Chondrocyte (in vitro differentiated cells): ENCODE results near the gene ZNF552. TPM values are rescaled to one million over a fixed set of nuclear protein-coding genes. Genes with fewer than 3 reads are reported as not detected.
"Not testable (repeated sequence)": the region's sequence is repeated elsewhere in the genome, so short reads cannot be mapped to it uniquely, and the experiment has no call there.

Source experiments
- DNase-seq: peaks from one replicate; pipeline ENCODE4 v3.0.0; 2021; ENCODE audit warnings: mixed read lengths, low spot score
- H3K27ac Mint-ChIP-seq: one replicate; pipeline ENCODE4 v1.8.0; 2021; ENCODE audit warnings: mild to moderate bottlenecking, moderate library complexity, mixed read lengths; ENCODE audit not compliant: unreplicated experiment
- H3K27me3 Mint-ChIP-seq: 2 replicates; pipeline ENCODE4 v1.8.0; 2021; ENCODE audit warnings: low read depth, mixed read lengths
- H3K36me3 Mint-ChIP-seq: 2 replicates; pipeline ENCODE4 v1.8.0; 2021; ENCODE audit warnings: low read depth, mixed read lengths
- H3K4me1 Mint-ChIP-seq: 2 replicates; pipeline ENCODE4 v1.8.0; 2021; ENCODE audit warnings: low read depth, mild to moderate bottlenecking, mixed read lengths
- H3K4me3 Mint-ChIP-seq: one replicate; pipeline ENCODE4 v1.8.0; 2021; ENCODE audit warnings: mild to moderate bottlenecking, moderate library complexity, mixed read lengths; ENCODE audit not compliant: unreplicated experiment
- H3K9me3 Mint-ChIP-seq: 2 replicates; pipeline ENCODE4 v1.8.0; 2021; ENCODE audit warnings: low read depth, mixed read lengths
- total RNA-seq: library from RNA; stranded (reverse); gene quantifications from 3 replicates; pipeline ENCODE4 v1.2.1, GENCODE V29; 2021
- TF ChIP-seq, protein P1 (sequence below): fragments of 200-600 bp; sonication (generic); IDR thresholded peaks from 2 replicates; pipeline ENCODE4 v1.5.0; 2021; ENCODE audit warnings: antibody characterized with exemption, mild to moderate bottlenecking, moderate library complexity

The ZNF552 gene
- total RNA-seq, 1 donor from 2014 or later: 3.6 TPM

DNA sequence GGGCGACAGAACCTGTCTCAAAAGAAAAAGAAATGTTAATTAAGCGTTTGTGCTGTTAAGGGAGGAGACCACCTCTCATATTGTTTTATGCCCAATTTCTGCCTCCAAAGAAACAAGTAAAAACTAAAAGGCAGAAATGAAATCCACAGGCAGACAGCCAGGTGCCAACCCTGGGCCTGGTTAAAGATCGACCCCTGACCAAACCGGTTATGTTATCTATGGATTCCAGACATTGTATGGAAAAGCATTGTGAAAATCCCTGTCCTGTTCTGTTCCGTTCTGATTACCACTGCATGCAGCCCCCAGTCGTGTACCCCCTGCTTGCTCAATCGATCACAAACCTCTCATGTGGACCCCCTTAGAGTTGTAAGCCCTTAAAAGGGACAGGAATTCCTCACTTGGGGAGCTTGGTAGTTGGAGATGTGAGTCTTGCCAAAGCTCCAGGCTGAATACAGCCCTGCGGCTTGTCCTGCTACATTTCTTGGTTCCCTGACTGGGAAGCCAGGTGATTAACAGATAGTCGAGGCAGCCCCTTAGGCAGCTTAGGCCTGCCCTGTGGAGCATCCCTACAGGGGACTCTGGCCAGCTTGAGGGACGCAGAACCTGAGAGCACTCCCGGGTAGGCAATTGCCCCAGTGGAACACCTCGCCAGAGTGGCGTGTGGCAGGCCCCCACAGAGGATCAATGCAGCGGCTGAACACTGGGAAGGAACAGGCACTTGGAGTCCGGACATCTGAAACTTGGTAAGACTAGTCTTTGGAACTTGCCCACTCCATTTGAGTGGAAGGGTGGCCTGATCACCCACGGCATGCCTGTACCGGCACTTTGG, 748 bp upstream of the ZNF552 start:
- Mint-ChIP-seq H3K9me3 (no peaks in the 10 kb centered on the region), H3K4me3 (peak overlapping the region; percentile 94), H3K4me1 (peaks cover 36% of the 10 kb centered on the region), H3K36me3 (peaks cover 3% of the 10 kb centered on the region), H3K27ac (peak overlapping the region; percentile 87), H3K27me3 (no peaks in the 10 kb centered on the region)
- TF ChIP-seq, protein P1, sequence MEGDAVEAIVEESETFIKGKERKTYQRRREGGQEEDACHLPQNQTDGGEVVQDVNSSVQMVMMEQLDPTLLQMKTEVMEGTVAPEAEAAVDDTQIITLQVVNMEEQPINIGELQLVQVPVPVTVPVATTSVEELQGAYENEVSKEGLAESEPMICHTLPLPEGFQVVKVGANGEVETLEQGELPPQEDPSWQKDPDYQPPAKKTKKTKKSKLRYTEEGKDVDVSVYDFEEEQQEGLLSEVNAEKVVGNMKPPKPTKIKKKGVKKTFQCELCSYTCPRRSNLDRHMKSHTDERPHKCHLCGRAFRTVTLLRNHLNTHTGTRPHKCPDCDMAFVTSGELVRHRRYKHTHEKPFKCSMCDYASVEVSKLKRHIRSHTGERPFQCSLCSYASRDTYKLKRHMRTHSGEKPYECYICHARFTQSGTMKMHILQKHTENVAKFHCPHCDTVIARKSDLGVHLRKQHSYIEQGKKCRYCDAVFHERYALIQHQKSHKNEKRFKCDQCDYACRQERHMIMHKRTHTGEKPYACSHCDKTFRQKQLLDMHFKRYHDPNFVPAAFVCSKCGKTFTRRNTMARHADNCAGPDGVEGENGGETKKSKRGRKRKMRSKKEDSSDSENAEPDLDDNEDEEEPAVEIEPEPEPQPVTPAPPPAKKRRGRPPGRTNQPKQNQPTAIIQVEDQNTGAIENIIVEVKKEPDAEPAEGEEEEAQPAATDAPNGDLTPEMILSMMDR: no peak
- no peak for DNase-seq

- DNase-seq: no peak
- peaks cover 10% of the 10 kb centered on the region for H3K36me3 Mint-ChIP-seq
- peaks cover 31% of the 10 kb centered on the region for H3K4me1 Mint-ChIP-seq
- TF ChIP-seq, protein P1: no peak
- H3K9me3 Mint-ChIP-seq: no peaks in the 10 kb centered on the region
- H3K27me3 Mint-ChIP-seq: no peaks in the 10 kb centered on the region
- peak overlapping the region; percentile 87 for H3K27ac Mint-ChIP-seq
- H3K4me3 Mint-ChIP-seq: peak overlapping the region; percentile 94
Measured at GRCh38 chr19:57813919-57814504, 701 bp downstream of the ZNF552 start.

- not testable (repeated sequence) for H3K27ac Mint-ChIP-seq, H3K27me3 Mint-ChIP-seq, DNase-seq, H3K9me3 Mint-ChIP-seq
- H3K4me3 Mint-ChIP-seq: peak overlapping the region; percentile 16
- peaks cover 31% of the 10 kb centered on the region for H3K4me1 Mint-ChIP-seq
- H3K36me3 Mint-ChIP-seq: peaks cover 13% of the 10 kb centered on the region
Measured at GRCh38 chr19:57812975-57813820, 1.5 kb downstream of the ZNF552 start.

- H3K9me3 Mint-ChIP-seq: no peaks in the 10 kb centered on the region
- peaks cover 13% of the 10 kb centered on the region for H3K36me3 Mint-ChIP-seq
- no peak overlapping the region for H3K27ac Mint-ChIP-seq
- no peak for DNase-seq
- H3K27me3 Mint-ChIP-seq: no peaks in the 10 kb centered on the region
- TF ChIP-seq, protein P1: no peak
- H3K4me1 Mint-ChIP-seq: peaks cover 36% of the 10 kb centered on the region
- no peak overlapping the region for H3K4me3 Mint-ChIP-seq
Measured at GRCh38 chr19:57812226-57812625, 2.5 kb downstream of the ZNF552 start.

DNA sequence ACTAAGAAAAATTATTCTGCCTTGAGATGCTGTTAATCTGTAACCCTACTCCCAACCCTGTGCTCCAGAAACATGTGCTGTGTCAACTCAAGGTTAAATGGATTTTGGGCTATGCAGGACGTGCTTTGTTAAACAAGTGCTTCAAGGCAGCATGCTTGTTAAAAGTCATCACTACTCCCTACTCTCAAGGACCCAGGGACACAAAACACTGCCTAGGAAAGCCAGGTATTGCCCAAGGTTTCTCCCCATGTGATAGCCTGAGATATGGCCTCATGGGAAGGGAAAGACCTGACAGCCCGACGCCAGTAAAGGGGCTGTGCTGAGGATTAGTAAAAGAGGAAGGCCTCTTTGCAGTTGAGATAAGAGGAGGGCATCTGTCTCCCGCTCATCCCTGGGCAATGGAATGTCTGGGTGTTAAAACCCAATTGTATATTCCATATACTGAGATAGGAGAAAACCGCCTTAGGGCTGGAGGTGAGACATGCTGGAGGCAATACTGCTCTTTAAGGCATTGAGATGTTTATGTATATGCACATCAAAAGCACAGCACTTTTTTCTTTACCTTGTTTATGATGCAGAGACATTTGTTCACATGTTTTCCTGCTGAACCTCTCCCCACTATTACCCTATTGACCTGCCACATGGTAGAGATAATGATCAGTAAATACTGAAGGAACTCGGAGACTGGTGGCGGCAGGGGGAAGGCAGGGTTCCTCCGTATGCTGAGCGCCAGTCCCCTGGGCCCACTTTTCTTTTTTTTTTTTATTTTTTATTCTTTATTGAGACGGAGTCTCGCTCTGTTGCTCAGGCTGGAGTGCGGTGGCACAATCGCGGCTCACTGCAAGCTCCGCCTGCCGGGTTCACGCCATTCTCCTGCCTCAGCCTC, 4.1 kb downstream of the ZNF552 start:
- not testable (repeated sequence) for H3K27ac Mint-ChIP-seq, H3K9me3 Mint-ChIP-seq, H3K4me3 Mint-ChIP-seq, H3K27me3 Mint-ChIP-seq, DNase-seq
- peaks cover 43% of the 10 kb centered on the region for H3K4me1 Mint-ChIP-seq
- peaks cover 15% of the 10 kb centered on the region for H3K36me3 Mint-ChIP-seq
